Type B pancreatic cell (in vitro differentiated cells): ENCODE measurements around the gene EPB41L2. TPM values are rescaled to one million over a fixed set of nuclear protein-coding genes. Genes with fewer than 3 reads are reported as not detected.
"Not testable (repeated sequence)": the region's sequence is repeated elsewhere in the genome, so short reads cannot be mapped to it uniquely, and the experiment has no call there.

Experiments used
- DNase-seq: peaks from one replicate; pipeline ENCODE4 v3.0.0; 2021; ENCODE audit warnings: mixed read lengths; ENCODE audit not compliant: unreplicated experiment; ENCODE audit errors: extremely low spot score
- H3K27ac Mint-ChIP-seq: 2 replicates; pipeline ENCODE4 v1.8.0; 2021; ENCODE audit warnings: mild to moderate bottlenecking, mixed read lengths
- H3K27me3 Mint-ChIP-seq: 2 replicates; pipeline ENCODE4 v1.8.0; 2021; ENCODE audit warnings: mixed read lengths
- H3K36me3 Mint-ChIP-seq: 2 replicates; pipeline ENCODE4 v1.8.0; 2021; ENCODE audit warnings: mixed read lengths
- H3K4me1 Mint-ChIP-seq: one replicate; pipeline ENCODE4 v1.8.0; 2021; ENCODE audit warnings: mixed read lengths; ENCODE audit not compliant: unreplicated experiment
- H3K4me3 Mint-ChIP-seq: 2 replicates; pipeline ENCODE4 v1.8.0; 2021; ENCODE audit warnings: mild to moderate bottlenecking, mixed read lengths
- H3K9me3 Mint-ChIP-seq: 2 replicates; pipeline ENCODE4 v1.8.0; 2021; ENCODE audit warnings: mixed read lengths
- total RNA-seq: library from RNA; stranded (reverse); gene quantifications from 2 replicates; pipeline ENCODE4 v1.2.1, GENCODE V29; 2021; ENCODE audit warnings: low replicate concordance
- TF ChIP-seq, protein P1 (sequence below): fragments of 200-600 bp; sonication (generic); conservative IDR thresholded peaks from 2 replicates; pipeline ENCODE4 v1.5.0; 2021; ENCODE audit warnings: antibody characterized with exemption, mild to moderate bottlenecking

Gene EPB41L2
- total RNA-seq, 1 donor from 2014 or later, result 74.8 TPM

DNA sequence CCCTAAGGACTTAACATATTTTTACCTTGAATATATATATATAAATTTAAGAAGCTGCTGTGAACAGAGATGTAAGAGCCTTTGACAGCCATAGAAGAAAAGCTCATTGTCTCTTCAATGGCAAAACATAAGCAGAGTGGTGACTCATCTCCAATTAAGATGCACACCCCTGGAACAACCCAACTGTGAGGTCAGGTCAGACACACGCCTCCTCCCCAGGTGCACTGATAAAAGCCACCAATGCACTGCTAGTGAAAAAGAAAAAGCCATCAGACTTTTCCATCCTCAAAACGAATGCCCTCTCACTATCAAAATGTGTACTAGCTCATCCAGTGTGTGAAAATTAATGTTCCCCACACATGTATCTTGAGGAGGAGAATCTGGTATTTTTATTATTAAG, 135.7 kb downstream of the EPB41L2 start:
- no peak for DNase-seq
- Mint-ChIP-seq H3K27ac (no peak overlapping the region), H3K4me3 (no peak overlapping the region), H3K9me3 (no peaks in the 10 kb centered on the region), H3K36me3 (no peaks in the 10 kb centered on the region), H3K27me3 (no peaks in the 10 kb centered on the region), H3K4me1 (no peaks in the 10 kb centered on the region)
- TF ChIP-seq, protein P1, sequence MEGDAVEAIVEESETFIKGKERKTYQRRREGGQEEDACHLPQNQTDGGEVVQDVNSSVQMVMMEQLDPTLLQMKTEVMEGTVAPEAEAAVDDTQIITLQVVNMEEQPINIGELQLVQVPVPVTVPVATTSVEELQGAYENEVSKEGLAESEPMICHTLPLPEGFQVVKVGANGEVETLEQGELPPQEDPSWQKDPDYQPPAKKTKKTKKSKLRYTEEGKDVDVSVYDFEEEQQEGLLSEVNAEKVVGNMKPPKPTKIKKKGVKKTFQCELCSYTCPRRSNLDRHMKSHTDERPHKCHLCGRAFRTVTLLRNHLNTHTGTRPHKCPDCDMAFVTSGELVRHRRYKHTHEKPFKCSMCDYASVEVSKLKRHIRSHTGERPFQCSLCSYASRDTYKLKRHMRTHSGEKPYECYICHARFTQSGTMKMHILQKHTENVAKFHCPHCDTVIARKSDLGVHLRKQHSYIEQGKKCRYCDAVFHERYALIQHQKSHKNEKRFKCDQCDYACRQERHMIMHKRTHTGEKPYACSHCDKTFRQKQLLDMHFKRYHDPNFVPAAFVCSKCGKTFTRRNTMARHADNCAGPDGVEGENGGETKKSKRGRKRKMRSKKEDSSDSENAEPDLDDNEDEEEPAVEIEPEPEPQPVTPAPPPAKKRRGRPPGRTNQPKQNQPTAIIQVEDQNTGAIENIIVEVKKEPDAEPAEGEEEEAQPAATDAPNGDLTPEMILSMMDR, result no peak

DNA sequence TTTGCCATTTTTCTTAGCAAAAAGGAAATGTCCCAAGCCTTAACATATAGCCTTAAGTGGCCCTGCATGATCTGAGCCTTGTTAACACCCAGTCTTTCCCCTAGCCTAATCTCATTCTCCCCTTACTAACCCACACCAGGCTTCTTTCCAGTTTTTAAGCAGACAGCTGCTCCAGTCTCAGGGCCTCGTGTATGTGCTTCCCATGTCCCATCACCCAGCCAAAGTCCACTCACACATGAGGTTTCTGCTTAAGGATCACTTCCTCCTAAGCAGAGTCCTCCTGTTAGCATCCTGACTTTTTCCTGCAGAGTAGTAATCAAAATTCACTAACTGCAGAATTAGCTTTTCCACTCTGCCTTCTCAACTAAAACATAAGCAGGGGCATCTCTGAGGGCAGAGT, 139.7 kb downstream of the EPB41L2 start:
- no peak for DNase-seq
- Mint-ChIP-seq H3K27me3 (no peaks in the 10 kb centered on the region), H3K4me1 (no peaks in the 10 kb centered on the region), H3K9me3 (no peaks in the 10 kb centered on the region), H3K4me3 (no peak overlapping the region), H3K36me3 (no peaks in the 10 kb centered on the region), H3K27ac (no peak overlapping the region)
- TF ChIP-seq, protein P1, result no peak

DNA sequence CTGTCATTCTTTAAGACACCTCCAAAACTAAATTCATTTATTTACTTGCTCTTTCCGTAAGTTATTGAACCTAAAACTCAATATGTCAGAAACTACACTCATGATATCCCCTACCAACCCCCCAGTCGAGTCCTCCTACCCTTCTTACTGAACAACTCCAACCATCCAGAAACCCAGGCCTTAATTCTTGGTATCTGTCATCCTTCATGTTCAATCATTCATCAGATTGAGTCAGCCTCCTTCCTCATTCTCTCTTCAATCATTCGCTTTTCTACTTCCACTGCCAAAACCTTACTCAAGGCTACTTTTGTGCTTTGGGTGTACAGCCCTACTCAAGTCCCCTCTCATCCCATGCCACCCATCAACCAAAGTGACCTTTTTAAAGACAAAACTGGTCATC, 140.1 kb downstream of the EPB41L2 start:
- H3K27ac Mint-ChIP-seq, result no peak overlapping the region
- no peaks in the 10 kb centered on the region for H3K36me3 Mint-ChIP-seq
- TF ChIP-seq, protein P1, result no peak
- no peaks in the 10 kb centered on the region for H3K27me3 Mint-ChIP-seq
- H3K4me3 Mint-ChIP-seq, result no peak overlapping the region
- DNase-seq, result no peak
- H3K9me3 Mint-ChIP-seq, result no peaks in the 10 kb centered on the region
- H3K4me1 Mint-ChIP-seq, result no peaks in the 10 kb centered on the region

DNA sequence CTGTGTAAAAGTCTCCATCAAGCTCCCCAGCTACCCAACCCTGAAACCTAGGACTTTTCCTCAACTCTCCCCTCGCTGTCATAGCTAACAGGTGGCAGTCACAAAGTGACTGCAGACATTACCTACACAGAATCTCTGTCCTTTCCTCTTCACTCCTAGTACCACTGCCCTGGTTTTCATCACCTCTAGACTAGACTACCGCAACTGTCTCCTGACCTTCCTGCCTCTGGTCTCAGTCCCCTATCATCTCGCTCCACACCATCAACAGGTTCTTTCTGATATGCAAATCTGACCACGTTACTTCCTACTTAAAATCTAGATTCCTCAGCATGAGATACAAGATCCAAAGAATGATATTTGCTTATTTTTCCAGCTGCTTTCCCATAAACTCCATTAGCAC, 142.1 kb downstream of the EPB41L2 start:
- no peaks in the 10 kb centered on the region for H3K36me3 Mint-ChIP-seq
- no peak for DNase-seq
- H3K4me3 Mint-ChIP-seq, result no peak overlapping the region
- H3K27me3 Mint-ChIP-seq, result no peaks in the 10 kb centered on the region
- no peaks in the 10 kb centered on the region for H3K9me3 Mint-ChIP-seq
- H3K4me1 Mint-ChIP-seq, result no peaks in the 10 kb centered on the region
- TF ChIP-seq, protein P1, result no peak
- no peak overlapping the region for H3K27ac Mint-ChIP-seq

DNA sequence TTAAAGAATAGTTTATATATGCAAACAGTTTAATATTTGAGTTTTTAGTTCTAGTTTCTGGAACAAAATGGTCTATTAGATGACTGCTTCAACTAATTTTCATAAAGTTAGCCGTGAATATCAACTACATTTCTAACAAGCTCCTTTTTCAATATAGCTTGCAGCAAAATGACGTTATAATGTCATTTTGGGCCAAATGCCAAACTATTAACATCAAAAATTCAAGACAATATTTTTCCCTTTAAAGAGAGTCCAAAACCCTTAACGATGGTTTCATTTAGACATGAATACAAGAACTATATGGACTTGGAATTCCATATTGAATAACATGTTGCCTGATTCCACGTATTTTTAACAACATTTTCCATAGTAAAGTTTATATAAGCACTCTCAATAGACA, 144.9 kb downstream of the EPB41L2 start:
- H3K9me3 Mint-ChIP-seq, result peaks cover 4% of the 10 kb centered on the region
- TF ChIP-seq, protein P1, result no peak
- no peaks in the 10 kb centered on the region for H3K4me1 Mint-ChIP-seq
- H3K27me3 Mint-ChIP-seq, result no peaks in the 10 kb centered on the region
- no peak overlapping the region for H3K4me3 Mint-ChIP-seq
- no peak for DNase-seq
- H3K36me3 Mint-ChIP-seq, result peaks cover 4% of the 10 kb centered on the region
- no peak overlapping the region for H3K27ac Mint-ChIP-seq

DNA sequence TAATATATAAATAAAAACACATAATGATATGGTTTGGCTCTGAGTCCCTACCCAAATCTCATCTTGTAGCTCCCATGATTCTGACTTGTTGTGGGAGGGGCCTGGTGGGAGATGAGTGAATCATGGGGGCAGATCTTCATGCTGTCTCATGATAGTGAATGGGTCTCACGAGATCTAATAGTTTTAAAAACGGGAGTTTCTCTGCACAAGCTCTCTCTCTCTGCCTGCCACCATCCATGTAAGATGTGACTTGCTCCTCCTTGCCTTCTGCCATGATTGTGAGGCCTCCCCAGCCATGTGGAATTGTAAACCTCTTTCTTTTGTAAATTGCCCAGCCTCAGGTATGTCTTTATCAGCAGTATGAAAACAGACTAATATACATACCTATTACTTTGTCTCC, 147.4 kb downstream of the EPB41L2 start:
- not testable (repeated sequence) for H3K27me3 Mint-ChIP-seq

More for the DNA sequence above, 147.4 kb downstream of the EPB41L2 start:
- H3K4me3 Mint-ChIP-seq, H3K36me3 Mint-ChIP-seq, H3K9me3 Mint-ChIP-seq, H3K4me1 Mint-ChIP-seq, H3K27ac Mint-ChIP-seq, DNase-seq: not testable (repeated sequence)
